ENCODE measurements around the gene JAG2.

Gene JAG2

DNA sequence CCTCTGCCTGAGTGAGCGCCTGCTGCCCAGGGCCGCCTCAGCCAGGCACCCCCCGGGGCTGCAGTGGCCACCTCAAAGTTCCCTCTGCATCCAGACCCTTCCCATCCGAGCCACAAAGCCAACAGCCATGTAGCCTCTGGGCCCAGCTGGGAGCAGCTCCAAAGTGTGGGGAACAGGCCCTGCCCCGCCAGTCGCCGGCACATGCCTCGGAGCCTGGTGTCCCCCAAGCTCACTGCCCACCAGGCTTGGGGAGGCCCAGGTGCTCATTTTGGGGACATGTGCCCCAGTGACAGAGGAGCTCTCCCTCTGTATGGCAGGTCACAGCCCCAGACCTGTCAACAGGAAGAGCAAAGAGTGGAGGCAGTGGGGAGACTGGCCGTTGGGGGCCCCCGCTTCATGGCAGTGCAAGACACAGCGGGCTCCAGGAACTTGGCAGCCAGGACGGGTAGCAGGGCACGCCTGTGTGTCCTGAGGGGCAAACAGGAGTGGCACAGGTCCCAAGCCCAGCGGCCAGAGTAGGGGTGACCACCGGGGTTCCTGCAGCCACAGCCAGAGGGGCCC, 29.9 kb downstream of the JAG2 start:
- no peak for DNase-seq

DNA sequence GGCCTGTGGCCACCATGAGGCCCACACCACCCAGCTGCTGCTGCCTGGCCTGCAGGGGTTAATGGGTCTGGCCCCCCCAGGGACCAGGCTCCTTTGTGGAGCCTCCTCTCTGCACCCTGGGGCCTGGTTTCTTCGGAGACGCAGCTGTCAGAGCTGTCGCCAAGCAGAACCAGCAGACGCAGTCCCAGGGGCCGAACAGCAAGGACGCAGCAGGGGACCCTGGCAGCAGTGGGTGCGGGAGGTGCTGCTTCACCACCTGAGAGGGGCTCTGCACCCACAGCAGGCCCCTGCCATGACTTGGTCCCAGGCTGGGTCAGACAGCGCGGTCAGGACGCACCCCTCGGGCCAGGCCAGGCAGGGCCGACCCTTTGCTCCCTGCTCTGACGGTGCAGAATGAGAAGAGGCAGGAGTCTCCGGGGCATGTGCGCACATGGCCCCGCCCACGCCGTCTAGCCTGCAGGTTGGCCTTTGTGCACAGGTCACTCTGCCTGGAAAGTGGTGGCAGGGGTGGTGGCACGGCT, 30.5 kb downstream of the JAG2 start:
- no peak for DNase-seq

DNA sequence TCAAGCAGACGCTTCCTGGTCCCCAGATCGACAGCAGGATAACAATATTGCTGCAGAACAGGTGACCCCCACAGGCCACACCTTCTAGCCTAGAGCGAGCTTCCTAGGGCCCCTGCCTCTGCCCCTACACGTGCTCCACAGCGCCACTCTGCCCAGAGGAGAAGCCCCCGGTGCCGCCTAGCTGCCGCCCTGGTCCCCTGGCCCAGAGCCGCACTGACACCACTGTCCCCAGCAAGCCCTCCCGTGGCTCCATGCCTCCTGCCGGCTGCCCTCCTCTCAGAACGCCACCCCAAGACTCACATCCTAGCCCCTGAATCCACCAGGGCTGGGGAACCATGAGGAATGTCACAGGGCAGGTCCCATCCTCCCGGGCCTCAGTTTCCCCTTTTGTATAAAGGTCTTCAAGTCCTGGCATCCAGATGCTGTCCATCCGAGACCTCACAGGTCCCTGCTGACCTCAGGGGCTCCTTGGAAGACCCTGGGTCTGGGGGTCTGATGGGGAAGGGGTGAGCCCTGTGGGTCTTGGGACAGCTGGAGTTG, 31.0 kb downstream of the JAG2 start:
- no peak for DNase-seq

DNA sequence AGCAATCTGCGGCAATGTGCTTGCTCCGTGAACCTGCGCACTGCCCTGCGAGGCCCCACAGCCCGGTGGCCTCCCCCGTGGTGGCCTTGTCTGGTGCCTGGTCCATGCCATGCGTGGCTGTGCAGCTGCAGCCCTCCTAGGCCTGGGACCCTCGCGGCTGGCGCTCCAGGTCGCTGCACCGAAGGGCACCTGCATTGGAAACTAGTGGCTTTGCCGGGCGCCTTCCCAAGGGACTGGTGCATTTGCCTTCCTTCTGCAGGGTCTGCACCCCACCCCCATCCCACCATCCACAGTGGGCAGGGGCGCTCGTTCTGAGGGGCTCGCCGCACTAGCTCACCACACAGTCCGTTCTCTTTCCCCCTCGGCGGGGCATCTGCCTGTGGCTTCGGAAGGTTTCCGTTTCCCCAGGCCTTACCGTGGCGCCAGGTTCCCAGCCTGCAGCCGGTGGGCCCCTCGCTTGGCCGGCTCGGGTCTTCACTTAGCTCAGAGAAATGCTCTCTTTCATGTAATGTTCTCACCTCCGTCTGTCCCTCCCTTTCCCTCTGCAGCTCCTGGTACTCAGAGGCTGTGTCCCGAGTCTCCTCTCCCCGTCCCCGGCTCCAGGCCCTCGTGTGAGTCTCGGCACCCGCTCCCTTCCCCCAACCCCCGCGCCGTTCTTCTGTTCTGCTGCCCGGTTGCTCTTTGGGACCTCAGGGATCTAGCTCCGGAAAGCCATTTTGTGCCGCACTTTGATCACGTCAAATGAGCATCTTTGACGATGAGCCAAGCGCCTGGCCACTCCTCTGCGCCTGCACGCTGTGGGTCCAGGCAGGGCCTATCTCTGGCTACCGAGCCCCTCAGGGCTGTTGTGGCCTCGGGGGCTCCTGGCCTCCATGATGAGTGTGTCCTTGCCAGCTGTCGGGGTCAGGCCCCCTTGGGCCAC, 31.9 kb downstream of the JAG2 start:
- no peak for DNase-seq

- no peak for DNase-seq
These were observed 32.7 kb downstream of the JAG2 start for GRCh38 chr14:105135700-105136395.

GRCh38 chr14:105132921-105133654, 35.5 kb downstream of the JAG2 start:
- no peak for DNase-seq

GRCh38 chr14:105131241-105131640, 37.3 kb downstream of the JAG2 start:
- DNase-seq = no peak

DNA sequence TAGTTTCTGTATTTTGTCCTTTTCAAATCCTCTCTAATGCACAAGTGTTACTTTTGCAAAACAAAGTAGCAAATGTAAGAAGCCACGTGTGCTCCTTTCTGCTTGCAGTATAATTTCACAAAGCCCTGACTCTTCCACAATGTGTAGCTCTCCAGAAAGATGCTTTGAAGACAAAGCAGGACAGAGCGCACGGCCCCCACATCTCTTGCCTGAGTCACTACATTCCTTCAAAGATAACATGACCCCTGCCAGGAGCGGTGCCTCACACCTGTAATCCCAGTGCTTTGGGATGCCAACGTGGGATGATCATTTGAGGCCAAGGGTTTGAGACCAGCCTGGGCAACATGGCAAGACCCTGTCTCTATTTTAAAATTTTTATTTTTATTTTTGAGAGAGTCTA, 40.5 kb downstream of the JAG2 start:
- DNase-seq = no peak

DNA sequence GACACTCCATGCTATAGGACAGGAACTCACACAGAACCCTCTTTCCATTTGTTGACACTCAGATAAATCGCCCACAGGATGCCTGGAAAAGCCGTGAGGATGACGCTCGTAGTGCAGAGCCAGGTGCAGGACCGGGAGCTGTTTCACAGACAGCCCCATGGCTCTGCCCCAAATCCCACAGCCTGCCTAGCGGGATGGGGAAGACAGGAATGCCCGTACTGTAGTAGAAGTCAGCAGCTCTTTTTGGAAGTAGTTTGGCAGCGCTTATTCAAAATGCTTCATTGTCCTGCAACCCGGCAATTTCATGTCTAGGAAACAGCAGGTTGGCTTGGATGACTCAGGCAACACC, 41.6 kb downstream of the JAG2 start:
- DNase-seq = no peak

- no peak for DNase-seq
These were observed 42.2 kb downstream of the JAG2 start for GRCh38 chr14:105126126-105126980.

- DNase-seq = no peak
These were observed 43.8 kb downstream of the JAG2 start for GRCh38 chr14:105124823-105125222.

DNA sequence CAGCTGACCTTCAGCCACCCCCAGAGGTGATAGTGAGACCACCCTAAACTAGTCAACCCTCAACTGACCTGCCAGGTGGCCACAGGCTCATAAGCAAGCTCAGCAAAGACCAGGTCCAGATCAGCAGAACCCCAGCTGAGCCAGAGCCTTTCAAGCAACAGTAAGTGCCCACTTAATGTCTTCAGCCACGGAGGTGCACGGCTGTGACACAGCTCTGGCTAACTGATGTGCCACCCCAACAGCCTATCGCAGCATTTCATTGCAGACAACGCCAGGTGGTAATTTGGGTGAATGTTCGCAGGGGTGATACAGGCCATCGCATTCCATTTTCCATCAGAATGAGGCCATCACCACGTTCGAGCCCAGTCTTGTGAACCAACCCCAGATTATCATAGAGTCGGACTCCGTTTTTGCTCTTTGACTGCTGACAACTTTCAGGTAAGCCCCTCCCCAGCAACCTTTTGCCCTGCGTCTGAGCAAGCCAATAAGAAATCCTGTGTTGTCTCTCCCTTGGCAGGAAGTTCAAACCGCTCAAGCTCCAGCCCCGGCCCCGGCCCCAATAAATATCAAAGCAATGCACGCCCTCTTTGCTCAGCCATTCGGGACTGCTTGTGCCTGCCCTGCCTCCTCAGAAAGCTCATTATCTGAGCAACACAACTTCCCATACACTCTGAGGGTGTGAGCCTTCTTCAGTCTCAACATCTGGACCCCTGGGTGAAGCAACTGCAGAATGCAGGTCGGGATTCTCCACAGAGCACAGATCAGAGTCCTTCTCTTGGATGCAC, 44.4 kb downstream of the JAG2 start:
- no peak for DNase-seq

- no peak for DNase-seq
These were observed 45.4 kb downstream of the JAG2 start for GRCh38 chr14:105123064-105123665.

- DNase-seq = no peak
These were observed 48.5 kb downstream of the JAG2 start for GRCh38 chr14:105120056-105120455.

DNA sequence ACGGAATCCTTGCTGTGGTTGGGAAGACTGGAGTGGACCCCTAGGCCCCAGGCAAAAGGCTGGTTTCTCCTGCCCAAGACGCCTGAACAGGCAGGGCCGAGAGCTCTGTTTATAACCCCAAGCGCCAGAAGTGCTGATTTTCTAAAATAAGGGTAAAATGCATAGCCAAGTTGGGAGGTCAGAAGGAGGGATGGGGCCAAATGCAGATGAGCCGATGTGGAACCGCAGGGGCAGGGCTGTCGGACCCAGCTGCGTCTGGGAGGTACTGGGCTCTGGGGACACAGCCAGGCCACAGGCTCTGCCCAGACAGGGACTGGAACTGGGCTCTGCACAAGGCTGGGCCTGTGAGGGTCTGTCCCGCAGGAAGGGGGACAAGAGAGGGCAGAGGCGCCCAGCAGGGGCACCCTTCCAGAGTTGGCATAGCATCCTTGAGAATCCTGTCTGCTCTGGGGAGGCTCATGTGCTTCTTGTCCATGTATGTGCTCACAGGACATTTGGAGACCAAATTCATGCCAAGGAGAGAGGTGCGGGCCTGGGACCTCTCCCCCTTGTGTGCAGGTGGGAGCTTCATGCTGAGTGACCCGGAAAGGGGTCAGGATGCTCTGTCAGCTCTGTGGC, 49.1 kb downstream of the JAG2 start:
- no peak for DNase-seq

GRCh38 chr14:105118646-105119407, 49.7 kb downstream of the JAG2 start:
- DNase-seq = no peak

DNA sequence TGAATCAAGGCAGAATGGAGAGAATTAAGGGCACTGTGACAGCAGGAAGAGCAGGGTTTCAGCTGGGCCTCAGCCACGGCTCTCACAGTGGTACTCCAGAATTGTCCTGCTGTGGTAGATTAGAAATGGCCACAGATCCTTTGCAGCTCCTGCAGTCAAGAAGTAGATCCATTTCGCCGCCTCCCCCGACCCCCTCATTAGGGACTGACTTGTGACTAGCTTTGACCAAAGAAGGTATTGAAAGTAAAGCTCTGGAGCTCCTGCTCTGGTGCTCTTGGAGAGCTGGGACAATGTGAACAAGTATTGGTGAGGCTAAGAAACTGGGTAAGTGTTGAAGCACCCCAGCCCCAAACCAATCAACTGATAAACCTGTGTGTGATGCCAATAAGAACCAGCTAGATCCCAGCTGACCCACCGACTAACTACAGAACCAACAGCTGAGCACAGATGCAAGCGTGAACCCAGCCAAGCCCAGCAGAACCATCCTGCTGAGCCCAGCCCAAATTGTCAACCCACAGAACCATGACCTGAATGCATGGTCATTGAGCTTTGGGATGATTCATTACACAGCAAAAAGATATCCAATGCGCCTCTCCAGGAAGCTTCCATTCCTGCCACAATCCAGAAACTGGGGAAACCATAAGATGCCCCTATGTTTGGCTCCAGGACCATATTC, 50.7 kb downstream of the JAG2 start:
- DNase-seq = no peak

DNA sequence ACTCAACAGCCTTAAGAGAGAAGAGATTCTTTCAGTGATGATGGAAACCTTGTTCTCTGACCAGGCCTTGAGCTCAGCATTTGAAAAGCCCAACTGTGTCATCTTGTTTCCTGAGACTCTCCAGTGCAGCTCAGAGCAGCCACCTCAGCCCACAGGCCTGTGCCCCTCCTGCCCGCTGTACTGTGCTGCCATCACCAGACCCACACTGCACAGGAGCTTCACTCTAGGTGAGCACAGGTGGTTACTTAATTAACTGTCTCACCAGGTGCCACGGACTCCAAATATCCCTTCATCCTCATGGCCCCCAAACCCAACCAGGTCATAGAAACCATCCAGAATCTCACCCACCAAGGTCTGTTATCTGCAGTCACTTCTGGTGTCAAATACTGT, 51.3 kb downstream of the JAG2 start:
- no peak for DNase-seq
